GM19328 (cell line): ENCODE results near the gene FICD.
"Not testable (repeated sequence)": the region's sequence is repeated elsewhere in the genome, so short reads cannot be mapped to it uniquely, and the experiment has no call there.

Experiments
- ATAC-seq: cut with Tn5 transposase; IDR thresholded peaks from one replicate; pipeline ENCODE4 v1.9.1; 2021; ENCODE audit warnings: mild to moderate bottlenecking, moderate library complexity; ENCODE audit not compliant: unreplicated experiment

Gene FICD

DNA sequence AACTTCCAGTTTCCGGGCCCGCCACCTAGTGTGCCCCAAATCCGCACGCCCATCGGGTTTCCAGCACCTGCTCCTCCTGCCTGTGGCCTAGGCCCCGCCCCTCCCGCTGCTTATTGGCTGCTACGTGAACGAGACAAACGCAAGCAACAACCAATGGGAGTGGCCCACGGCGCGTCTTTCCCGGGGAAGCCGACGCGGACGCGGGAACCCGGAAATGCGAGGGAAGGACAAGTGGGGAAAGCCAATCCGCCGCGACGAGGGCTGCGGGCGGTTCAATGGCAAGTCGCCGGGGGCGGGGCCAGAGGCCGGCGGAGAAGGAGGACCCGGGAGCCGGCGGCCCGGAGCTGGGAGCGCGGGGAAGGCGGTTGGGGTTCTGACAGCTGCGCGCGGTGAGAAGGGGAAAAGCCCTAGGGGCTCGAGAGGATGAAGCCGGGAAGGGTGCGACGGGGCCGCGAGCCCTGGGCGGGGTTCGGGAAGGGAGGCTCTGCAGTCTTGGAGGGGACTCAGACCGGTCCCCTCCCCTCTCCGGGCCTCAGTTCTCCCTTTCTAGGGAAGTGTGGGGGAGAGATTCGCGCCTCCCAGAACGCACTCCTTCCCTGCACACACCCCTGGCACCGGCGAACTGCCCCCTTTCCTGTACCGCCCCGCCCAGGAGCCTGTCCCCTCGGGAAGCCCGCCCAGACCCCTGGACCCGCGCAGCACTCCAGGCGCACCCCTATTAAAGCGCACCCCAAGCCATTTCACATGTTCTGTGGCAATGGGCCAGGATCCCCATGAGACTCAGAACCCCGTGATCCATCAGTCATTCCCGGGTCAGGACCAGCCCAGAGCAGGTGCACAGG is at the start of gene FICD:
Gene FICD (plus strand): TSS at position 305 of the 842 bp plus-strand sequence. CDS start 1,696 bp downstream, outside the sequence.
- peak; percentile 78 for ATAC-seq

DNA sequence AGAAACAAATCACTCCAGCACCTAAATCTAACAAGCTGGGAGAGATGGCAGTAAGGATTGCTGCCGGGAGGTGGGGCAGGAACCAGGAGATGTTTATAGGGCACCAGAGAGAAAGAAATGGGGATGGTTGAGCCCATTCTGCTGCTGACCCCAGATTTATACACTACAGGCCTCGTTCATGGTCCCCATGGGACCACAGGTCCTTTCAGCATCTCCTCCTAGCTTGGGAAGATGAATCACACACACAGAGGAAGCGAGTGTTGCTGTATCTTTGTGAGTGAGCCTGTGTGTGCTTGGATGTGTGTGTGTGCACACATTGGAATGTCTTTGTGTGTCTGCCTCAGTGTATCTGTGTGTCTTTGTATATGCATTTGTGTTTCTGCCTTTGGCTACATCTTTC is 49.7 kb upstream of the FICD start:
- ATAC-seq = no peak

DNA sequence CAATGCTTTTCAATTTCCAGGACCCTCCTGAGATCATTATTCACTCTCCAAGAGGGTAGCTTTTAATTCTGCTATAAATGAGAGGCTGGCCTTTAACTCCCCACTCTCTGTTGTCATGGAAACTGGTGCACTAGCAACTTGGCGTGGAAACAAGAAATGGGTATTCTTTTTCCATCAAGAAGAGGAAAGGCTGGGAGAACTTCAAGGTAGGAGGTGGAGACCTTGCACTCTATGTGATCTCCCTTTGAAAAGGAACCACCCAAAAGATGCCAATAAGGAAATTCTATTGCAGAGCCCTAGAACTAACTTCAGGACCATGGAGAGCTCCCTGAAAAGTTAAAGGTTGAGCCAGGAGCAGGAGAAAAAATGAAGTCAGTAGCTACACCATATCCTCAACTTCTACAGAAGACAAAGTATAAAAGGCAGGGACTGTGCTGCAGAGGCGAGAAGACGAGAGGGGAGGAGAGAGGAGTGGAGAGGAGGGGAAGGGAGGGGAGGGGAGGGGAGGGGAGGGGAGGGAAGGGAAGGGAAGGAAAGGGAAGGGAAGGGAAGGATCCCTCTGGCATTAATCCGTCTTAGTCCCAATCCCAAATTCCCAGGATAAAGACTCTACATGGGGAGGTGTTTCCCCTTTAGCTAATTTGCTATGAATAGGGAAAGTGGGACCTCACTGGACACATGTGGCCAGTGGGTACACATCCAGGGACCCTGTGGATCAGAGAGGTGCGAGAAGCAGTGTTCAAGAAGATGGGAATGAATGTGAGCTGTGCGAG is 46.7 kb upstream of the FICD start:
- no peak for ATAC-seq

DNA sequence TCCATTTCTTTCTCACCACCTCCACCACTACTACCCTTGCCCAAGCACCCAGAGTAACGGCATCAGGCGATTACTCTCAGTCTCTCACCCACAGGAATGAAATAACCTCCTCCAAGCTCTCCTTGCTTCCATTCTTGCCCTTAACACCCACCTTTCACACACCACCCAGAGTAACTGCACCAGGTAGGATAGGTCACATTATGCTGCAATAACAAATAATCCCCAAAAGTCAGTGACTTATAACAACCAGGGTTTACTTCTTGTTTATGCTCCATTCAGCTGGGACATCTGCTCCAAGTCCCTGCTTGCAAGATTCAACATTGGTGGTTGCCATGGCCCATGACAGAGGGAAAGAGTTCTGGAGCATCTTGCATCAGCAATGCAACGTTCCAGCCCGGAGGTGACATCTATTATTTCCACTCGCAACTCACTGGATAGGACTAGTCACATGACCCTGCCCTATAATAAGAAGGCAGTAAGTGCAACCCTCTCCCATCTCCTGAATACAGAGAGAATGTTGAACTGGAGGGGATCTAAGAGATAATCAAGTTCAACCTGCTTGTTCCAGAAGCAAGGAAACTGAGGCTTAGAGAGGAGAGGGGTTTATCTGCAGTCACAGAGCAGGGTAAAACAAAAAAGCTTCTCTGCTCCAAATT is 41.5 kb upstream of the FICD start:
- ATAC-seq = no peak

DNA sequence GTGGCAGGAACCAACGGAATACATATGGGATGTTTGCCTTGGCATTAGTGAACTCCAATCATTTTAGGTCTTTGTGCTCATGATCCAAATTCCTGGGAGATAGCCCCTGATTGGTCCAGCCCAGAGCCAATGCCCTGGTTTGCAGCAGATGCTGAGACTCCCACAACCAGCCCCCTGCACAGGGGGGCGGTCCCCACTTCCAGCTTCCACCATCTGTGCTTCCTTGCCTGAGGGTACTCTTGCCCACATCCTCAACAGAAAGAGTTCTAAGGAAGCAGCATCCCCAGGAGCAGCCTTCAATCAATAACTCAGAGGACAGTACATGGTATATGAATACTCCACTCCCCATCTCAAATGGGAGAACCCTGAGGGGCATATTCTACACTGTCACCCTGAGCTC is 39.7 kb upstream of the FICD start:
- no peak for ATAC-seq

DNA sequence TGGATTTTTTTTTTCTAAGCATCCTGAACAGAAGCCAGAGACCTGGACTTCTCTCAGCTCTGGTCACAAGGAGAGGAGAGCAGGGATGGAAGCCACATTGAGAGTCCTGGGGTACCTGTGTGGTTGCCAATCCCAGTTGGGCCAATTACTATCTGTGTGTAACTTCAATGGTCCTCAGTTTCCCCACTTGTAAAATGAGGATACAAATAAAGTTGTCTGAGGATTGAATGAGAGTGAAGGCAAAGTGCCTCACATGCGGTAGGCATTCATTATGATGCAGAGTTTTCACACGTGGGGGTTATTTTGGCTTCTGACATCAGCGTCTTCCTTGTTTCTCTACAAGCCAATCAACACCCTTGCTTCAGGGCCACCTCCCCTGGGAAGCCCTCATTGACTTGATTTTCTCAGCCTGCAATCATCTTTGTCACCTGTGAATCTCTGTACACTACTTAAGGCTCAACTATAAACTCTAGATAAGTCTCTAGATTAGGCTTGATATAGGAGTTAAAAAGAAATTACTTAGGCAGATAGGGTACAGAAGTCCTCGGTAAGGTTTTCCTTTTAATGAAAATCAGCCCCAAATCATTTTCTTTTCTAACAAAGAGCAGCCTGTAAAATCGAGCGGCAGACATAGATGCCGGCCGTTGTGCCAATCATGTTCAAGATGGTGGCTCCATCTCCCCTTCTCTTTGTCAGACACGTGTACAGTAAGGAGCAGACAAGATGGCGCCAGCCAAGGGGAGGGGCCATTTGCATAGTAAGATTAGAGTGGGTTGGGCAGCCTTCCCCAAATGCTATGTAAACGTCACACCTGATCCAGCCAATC is 37.8 kb upstream of the FICD start:
- ATAC-seq = no peak

DNA sequence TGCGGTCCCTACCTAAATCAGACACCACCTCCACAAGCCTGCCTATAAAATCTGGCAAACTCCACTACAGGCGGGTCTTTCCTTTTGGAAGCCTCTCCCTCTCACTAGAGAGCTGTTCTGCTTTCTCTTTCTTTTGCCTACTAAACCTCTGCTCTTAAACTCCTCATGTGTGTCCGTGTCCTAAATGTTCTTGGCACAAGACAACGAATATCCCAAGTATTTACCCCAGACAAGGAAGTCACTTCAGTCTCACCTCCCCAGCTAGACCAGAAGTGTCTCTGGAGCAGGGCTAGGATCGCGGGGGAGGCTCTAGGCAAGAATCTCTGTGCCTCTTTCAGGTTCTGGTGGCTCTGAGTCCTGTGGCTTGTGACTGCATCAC is 37.2 kb upstream of the FICD start:
- no peak for ATAC-seq

DNA sequence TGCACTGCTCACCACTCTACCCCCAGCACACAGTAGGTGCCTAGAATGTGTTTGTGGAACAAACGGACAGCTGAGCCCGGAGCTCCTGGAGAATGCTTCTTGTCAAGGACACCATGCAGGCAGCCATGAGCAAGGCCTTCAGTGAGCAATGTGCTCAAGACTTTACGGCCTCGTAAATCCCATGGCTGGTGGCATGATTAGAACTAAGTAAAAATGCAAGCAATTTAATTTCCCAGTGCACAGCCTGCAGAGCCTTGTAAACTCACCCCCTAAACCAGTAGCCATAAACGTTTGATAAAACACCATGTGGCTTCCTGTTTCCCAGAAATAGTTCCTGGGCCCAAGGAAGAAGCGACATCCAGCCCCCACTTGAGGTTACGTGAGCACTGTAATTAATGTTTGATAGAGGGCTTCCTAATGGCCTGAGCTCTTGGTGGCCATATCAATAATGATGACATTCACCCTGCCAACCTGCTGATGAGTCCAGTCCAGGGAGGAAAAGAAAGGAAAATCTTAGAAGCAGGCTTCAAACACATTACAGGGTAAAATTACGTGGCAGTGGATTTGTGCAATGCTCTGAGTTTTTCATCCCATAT is 36.4 kb upstream of the FICD start:
- ATAC-seq = no peak

DNA sequence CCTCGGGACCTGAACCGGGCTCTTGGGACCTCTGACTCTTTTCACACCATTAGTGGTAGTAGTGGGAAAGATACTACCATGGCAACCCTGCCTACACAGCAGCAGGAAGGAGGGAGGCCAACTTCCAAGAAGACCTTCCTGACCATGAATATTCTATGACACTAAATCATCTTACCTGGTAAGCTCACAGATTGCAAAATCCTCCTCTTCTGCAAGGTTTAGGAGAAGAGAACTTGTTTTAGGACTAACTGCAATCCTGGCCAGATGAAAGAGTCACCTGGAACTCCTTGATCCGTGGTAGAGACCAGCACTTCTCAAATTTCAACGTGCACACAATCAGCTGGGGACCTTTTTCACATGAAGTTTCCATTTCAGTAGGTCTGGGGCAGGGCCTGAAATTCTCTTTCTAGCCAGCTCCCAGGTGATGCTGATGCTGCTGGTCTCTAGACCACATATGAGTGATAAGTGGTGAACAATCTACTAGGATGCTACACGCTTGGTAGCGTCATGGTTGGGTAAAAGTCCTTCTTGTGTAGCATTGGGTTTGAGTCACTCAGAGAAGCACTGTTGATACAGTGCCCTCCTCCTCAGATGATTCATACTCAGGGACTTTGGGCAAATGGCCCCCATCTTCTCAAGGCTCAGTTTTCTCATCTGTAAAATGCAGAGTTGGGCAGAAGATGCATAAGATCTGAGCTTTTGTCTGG is 35.6 kb upstream of the FICD start:
- no peak for ATAC-seq

DNA sequence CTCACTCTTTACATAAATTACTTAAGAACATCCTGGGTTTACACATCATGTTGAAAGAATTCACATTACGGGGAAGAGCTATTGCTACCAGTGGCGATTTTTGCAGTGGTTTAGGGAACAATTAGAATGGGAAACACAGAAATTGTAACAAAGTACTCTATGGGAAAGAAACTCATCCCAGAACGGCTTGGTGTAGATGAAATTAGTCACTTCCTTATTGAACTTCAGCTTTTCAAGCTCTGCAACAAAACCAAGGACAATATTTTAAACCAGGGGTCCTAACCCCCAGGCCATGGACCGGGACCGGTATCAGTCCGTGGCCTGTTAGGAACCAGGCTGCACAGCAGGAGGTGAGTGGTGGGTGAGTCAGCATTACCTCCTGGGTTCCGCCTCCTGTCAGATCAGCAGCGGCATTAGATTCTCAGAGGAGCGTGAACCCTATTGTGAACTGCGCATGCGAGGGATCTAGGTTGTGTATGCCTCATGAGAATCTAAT is 32.3 kb upstream of the FICD start:
- no peak for ATAC-seq

DNA sequence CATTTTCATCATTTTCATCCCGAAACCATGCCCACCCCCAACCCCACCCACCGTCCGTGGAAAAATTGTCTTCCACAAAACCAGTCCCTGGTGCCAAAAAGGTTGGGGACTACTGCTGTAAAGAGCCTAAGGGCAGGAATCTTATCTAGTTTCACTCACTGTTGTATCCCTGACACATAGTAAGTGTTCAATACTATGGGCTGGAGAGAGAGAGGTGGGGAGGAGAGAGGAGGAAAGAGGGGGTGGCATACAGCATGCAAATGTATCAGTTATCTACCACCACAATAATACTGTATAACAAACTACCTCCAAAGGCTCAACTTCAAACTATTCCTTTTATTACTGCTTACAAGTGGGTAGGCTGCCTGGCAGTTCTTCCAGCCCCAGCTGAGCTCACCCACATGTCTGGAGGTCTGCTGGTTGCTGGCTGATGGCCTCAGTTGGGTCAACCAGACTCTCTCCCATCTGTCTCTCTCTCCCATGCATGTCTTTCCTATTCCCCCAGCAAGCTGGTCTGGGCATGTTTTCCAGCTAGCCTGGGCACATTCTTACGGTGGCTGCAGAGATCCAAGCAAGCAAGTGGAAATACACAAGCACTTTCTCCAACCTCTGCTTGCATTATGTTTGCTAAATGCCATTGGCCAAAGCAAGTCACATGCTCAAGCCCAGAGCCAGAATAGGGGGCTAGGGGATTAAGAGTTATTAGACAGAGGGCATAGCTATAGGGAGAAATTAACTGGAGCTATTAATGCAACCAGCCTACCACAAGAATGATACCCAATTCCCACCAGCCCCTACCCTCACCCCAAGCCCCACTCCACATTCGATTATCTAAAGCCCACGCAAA is 31.6 kb upstream of the FICD start:
- ATAC-seq = no peak

DNA sequence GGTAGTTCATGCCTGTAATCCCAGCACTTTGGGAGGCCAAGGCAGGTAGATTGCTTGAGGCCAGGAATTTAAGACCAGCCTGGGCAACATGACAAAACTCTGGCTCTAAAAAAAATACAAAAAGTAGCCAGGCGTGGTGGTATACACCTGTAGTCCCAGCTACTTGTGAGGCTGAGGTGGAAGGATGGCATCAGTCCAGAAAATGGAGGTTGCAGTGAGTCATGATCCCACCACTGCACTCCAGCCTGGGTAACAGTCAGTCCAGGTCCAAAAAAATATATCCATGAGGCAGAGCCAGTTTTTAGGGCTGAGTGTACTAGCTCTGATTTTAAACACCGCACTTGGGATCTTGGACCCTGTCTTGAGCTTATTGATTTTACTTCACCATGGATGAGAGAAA is 30.6 kb upstream of the FICD start:
- ATAC-seq = no peak

DNA sequence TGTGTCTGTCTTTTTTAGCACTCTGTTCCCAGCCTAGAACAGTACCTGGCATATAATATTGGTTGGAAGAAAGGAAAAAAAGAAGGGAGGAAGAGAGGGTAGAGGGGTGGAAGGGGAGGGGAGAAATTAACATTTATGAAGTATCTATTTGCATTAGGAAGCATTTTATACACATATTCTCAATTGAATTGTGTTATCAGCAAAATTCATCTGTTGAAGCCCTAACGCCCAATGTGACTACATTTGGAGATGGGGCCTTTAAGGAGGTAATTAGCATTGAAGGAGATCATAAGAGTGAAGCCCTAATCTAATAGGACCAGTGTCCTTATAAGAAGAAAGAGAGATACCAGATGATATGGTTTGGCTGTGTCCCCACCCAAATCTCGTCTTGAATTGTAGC is 30.2 kb upstream of the FICD start:
- ATAC-seq = no peak

DNA sequence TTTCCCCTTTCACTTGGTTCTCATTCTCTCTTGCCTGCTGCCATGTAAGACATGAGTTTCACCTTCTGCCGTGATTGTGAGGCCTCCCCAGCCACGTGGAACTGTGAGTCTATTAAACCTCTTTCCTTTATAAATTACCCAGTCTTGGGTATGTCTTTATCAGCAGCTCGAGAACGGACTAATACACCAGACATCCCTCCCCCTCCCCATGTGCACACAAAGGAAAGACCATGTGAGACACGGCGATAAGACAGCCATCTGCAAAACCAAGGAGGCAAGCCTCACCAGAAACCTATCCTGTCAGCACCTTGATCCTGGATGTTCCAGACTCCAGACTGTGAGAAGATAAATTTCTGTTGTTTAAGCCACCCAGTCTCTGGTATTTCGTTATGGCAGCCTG is 29.7 kb upstream of the FICD start:
- ATAC-seq = not testable (repeated sequence)

DNA sequence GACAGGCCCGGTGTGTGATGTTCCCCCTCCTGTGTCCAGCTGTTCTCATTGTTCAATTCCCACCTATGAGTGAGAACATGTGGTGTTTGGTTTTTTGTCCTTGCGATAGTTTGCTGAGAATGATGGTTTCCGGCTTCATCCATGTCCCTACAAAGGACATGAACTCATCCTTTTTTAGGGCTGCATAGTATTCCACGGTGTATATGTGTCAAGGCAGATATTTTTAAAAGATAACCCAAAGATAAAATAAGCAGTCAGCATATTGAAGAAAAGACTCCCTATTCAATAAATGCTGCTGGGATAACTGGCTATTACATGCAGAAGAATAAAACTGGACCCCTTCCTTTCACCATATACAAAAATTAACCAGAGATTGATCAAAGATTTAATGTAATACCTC is 28.0 kb upstream of the FICD start:
- not testable (repeated sequence) for ATAC-seq

DNA sequence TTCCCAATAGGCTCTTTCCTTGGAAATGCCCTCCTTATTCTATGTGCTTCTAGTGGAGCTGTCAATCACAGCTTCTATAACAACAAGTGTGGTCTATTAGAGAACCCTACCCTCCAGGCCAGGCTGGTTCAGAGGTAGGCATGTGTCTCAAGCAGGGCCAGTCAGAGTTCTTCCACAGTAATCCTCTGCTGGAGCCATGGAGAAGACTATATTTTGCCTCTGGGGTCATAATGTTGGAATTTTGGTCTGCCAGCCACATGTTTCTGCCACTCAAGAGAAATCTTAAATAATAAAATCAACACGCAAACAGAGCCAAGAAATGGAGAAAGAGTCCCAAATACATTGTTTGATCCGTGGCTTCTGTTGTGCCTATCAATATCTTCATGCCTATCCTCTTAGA is 23.8 kb upstream of the FICD start:
- no peak for ATAC-seq

DNA sequence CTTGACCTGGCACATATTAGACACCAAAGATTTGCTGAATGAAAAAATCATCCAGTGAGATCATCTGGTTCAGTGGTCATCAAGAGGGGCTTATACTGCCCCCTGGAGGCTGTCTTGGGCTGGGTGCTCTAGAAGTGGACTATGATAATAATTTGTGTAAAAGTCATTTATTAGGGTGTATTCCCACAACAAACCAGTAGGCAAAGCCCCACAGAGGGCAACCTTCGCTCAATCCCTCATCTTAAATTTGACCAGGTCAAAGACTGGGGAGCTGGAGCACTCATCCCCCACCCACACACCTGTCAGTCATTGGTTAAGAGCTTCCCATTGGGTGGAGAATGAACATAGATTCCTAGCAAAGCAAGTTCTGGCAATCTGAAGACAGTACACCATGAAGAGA is 20.0 kb upstream of the FICD start:
- no peak for ATAC-seq

DNA sequence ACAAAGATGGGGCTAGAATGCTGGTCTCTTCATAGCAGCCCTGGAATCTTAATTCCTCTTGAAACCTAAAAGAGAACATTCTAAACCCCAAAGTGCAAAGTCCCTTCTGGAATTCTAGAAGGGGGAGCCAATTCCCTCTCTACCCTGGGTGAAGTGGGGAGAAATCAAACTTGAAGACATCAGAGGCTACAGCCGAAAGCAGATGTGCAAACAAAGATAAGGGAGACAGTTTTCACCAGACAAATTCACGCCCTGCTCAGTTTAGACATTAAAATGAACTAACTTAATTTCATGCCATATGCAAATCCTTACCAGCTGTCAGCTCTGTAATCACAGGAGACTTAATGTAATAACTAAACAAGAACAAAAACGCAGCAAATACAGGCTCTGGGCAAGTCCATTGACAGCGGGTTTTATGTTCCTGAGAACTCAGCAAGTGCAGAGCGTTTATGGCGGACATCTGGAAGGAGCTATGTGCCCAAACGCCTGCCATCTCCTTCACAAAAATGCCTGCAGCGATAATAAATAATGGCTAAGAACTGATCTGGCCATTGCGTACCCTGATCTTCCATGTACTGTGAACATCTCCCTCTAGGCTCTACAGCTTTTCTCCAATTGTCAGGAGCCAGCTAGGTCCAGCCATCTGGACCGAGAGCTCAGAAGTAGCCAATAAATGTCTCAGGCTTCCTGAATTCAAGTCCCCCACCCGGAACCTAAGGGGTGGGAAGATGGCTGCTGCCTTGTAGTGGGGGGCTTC is 19.1 kb upstream of the FICD start:
- no peak for ATAC-seq
